Activated naive CD4-positive, alpha-beta T cell treated with anti-CD3 and anti-CD28 coated beads, Interleukin-2, amount 10 ng/mL, durations not matched to agents 7 days and 5 days (primary cell): ENCODE results near the gene RIC3.

Source experiments
- CTCF ChIA-PET: fragments of 350-600 bp; sonication (Branson Sonifier 250); formaldehyde crosslinking; loops from one replicate; lab custom pipeline; 2021; ENCODE audit warnings: antibody characterized with exemption; lab: Charles Lee
- DNase-seq: peaks from one replicate; pipeline ENCODE4 v3.0.0-alpha.2; 2020
- H3K27ac Mint-ChIP-seq: one replicate; pipeline ENCODE4 v1.8.0; 2021; ENCODE audit warnings: mild to moderate bottlenecking, moderate library complexity, mixed read lengths
- H3K27me3 Mint-ChIP-seq: one replicate; pipeline ENCODE4 v1.8.0; 2021; ENCODE audit warnings: mild to moderate bottlenecking, mixed read lengths
- H3K36me3 Mint-ChIP-seq: one replicate; pipeline ENCODE4 v1.8.0; 2021; ENCODE audit warnings: mixed read lengths
- H3K4me1 Mint-ChIP-seq: one replicate; pipeline ENCODE4 v1.8.0; 2021; ENCODE audit warnings: mixed read lengths
- H3K4me3 Mint-ChIP-seq: one replicate; pipeline ENCODE4 v1.8.0; 2021; ENCODE audit warnings: mild to moderate bottlenecking, moderate library complexity, mixed read lengths
- H3K9me3 Mint-ChIP-seq: one replicate; pipeline ENCODE4 v1.8.0; 2021; ENCODE audit warnings: mixed read lengths

The RIC3 gene

GRCh38 chr11:8086001-8086479 lies 82.8 kb downstream of the RIC3 start:
- Mint-ChIP-seq H3K27me3 (peaks cover 39% of the 10 kb centered on the region), H3K27ac (no peak overlapping the region), H3K9me3 (no peaks in the 10 kb centered on the region), H3K36me3 (no peaks in the 10 kb centered on the region), H3K4me3 (no peak overlapping the region), H3K4me1 (peaks cover 4% of the 10 kb centered on the region)
- CTCF ChIA-PET = interaction anchor here (2.1 to 16.1 kb wide), 3 partner anchors 13 to 77 kb away, joined by 6 to 217 read pairs (median 49); no protein-coding TSS in a partner anchor
- DNase-seq = no peak

- Mint-ChIP-seq H3K27ac (no peak overlapping the region), H3K4me3 (no peak overlapping the region), H3K4me1 (peaks cover 4% of the 10 kb centered on the region), H3K27me3 (peaks cover 48% of the 10 kb centered on the region), H3K9me3 (no peaks in the 10 kb centered on the region), H3K36me3 (no peaks in the 10 kb centered on the region)
- DNase-seq = no peak
- CTCF ChIA-PET = interaction anchor here (2.1 to 6.4 kb wide), 2 partner anchors 14 to 51 kb away, joined by 6 to 49 read pairs; no protein-coding TSS in a partner anchor
Measured at GRCh38 chr11:8085011-8085645, 83.7 kb downstream of the RIC3 start.

GRCh38 chr11:8084352-8084751 lies 84.5 kb downstream of the RIC3 start:
- Mint-ChIP-seq H3K36me3 (no peaks in the 10 kb centered on the region), H3K27me3 (peaks cover 56% of the 10 kb centered on the region), H3K27ac (no peak overlapping the region), H3K4me3 (no peak overlapping the region), H3K9me3 (no peaks in the 10 kb centered on the region), H3K4me1 (peaks cover 4% of the 10 kb centered on the region)
- no peak for DNase-seq
- CTCF ChIA-PET = no interaction called here

GRCh38 chr11:8083871-8084281 lies 84.9 kb downstream of the RIC3 start:
- Mint-ChIP-seq H3K36me3 (no peaks in the 10 kb centered on the region), H3K4me1 (peaks cover 4% of the 10 kb centered on the region), H3K27ac (no peak overlapping the region), H3K27me3 (peaks cover 59% of the 10 kb centered on the region), H3K9me3 (no peaks in the 10 kb centered on the region), H3K4me3 (no peak overlapping the region)
- CTCF ChIA-PET = no interaction called here
- no peak for DNase-seq

- CTCF ChIA-PET = interaction anchor here (1.2 kb wide), 1 partner anchor 8 kb away, joined by 4 read pairs; no protein-coding TSS in a partner anchor
Measured at GRCh38 chr11:8083088-8083395, 85.8 kb downstream of the RIC3 start.

GRCh38 chr11:8082391-8083087 lies 86.3 kb downstream of the RIC3 start:
- Mint-ChIP-seq H3K27me3 (peaks cover 64% of the 10 kb centered on the region), H3K36me3 (no peaks in the 10 kb centered on the region), H3K4me1 (peaks cover 4% of the 10 kb centered on the region), H3K27ac (no peak overlapping the region), H3K9me3 (no peaks in the 10 kb centered on the region), H3K4me3 (no peak overlapping the region)
- no peak for DNase-seq
- CTCF ChIA-PET = interaction anchor here (0.7 to 1.2 kb wide), 2 partner anchors 9 to 50 kb away, joined by 3 to 4 read pairs; no protein-coding TSS in a partner anchor

More at GRCh38 chr11:8083088-8083395, 85.8 kb downstream of the RIC3 start:
- peaks cover 4% of the 10 kb centered on the region for H3K4me1 Mint-ChIP-seq
- no peaks in the 10 kb centered on the region for H3K36me3 Mint-ChIP-seq
- no peak overlapping the region for H3K27ac Mint-ChIP-seq
- DNase-seq = no peak
- peaks cover 64% of the 10 kb centered on the region for H3K27me3 Mint-ChIP-seq
- no peak overlapping the region for H3K4me3 Mint-ChIP-seq
- H3K9me3 Mint-ChIP-seq = no peaks in the 10 kb centered on the region

- CTCF ChIA-PET = interaction anchor here (1.2 kb wide), 1 partner anchor 9 kb away, joined by 4 read pairs; no protein-coding TSS in a partner anchor
- H3K27me3 Mint-ChIP-seq = peaks cover 64% of the 10 kb centered on the region
- peak overlapping the region; percentile 17 for H3K4me3 Mint-ChIP-seq
- peaks cover 4% of the 10 kb centered on the region for H3K4me1 Mint-ChIP-seq
- H3K36me3 Mint-ChIP-seq = no peaks in the 10 kb centered on the region
- no peak overlapping the region for H3K27ac Mint-ChIP-seq
- DNase-seq = no peak
- H3K9me3 Mint-ChIP-seq = no peaks in the 10 kb centered on the region
Measured at GRCh38 chr11:8081591-8082250, 87.1 kb downstream of the RIC3 start.

- CTCF ChIA-PET = interaction anchor here (0.7 to 1.7 kb wide), 3 partner anchors 19 to 75 kb away, joined by 3 to 11 read pairs (median 5); no protein-coding TSS in a partner anchor
- H3K27ac Mint-ChIP-seq = no peak within 1 kb of the TSS
- no peaks in the 10 kb centered on the region for H3K36me3 Mint-ChIP-seq
- no peaks in the 10 kb centered on the region for H3K9me3 Mint-ChIP-seq
- peak within 1 kb of the TSS; percentile 55 for H3K4me3 Mint-ChIP-seq
- peaks cover 66% of the 10 kb centered on the region for H3K27me3 Mint-ChIP-seq
- no peak for DNase-seq
- peaks cover 4% of the 10 kb centered on the region for H3K4me1 Mint-ChIP-seq
Measured at GRCh38 chr11:8080674-8081590, 87.9 kb downstream of the RIC3 start, which contains the start of gene TUB. TSS of gene TUB (plus strand) at chr11:8081211. CDS start at chr11:8081511, 300 bp downstream.

- peaks cover 64% of the 10 kb centered on the region for H3K27me3 Mint-ChIP-seq
- CTCF ChIA-PET = interaction anchor here (0.7 to 1.7 kb wide), 3 partner anchors 20 to 74 kb away, joined by 3 to 11 read pairs (median 5); no protein-coding TSS in a partner anchor
Measured at GRCh38 chr11:8080069-8080670, 88.7 kb downstream of the RIC3 start.

GRCh38 chr11:8079111-8079675 lies 89.6 kb downstream of the RIC3 start:
- no peaks in the 10 kb centered on the region for H3K9me3 Mint-ChIP-seq
- no peaks in the 10 kb centered on the region for H3K36me3 Mint-ChIP-seq
- H3K27me3 Mint-ChIP-seq = peaks cover 57% of the 10 kb centered on the region
- CTCF ChIA-PET = interaction anchor here (1.3 to 1.7 kb wide), 2 partner anchors 21 to 46 kb away, joined by 4 to 11 read pairs; no protein-coding TSS in a partner anchor
- no peak overlapping the region for H3K27ac Mint-ChIP-seq
- H3K4me1 Mint-ChIP-seq = peaks cover 4% of the 10 kb centered on the region
- DNase-seq = no peak
- no peak overlapping the region for H3K4me3 Mint-ChIP-seq

More at GRCh38 chr11:8080069-8080670, 88.7 kb downstream of the RIC3 start:
- Mint-ChIP-seq H3K36me3 (no peaks in the 10 kb centered on the region), H3K4me3 (peak overlapping the region; percentile 55), H3K4me1 (peaks cover 4% of the 10 kb centered on the region), H3K27ac (no peak overlapping the region), H3K9me3 (no peaks in the 10 kb centered on the region)
- no peak for DNase-seq

- H3K4me3 Mint-ChIP-seq = no peak overlapping the region
- CTCF ChIA-PET = no interaction called here
- H3K9me3 Mint-ChIP-seq = no peaks in the 10 kb centered on the region
- H3K27me3 Mint-ChIP-seq = peaks cover 45% of the 10 kb centered on the region
- H3K27ac Mint-ChIP-seq = no peak overlapping the region
- no peaks in the 10 kb centered on the region for H3K4me1 Mint-ChIP-seq
- no peaks in the 10 kb centered on the region for H3K36me3 Mint-ChIP-seq
- no peak for DNase-seq
Measured at GRCh38 chr11:8075119-8075726, 93.6 kb downstream of the RIC3 start.
